Measurements from ENCODE around the gene JAML.

JAML gene

GRCh38 chr11:118224511-118225188 is at the start of gene JAML:
Gene JAML, minus strand, starts transcription at chr11:118225011. Its CDS starts 10,145 bp downstream, at chr11:118214866.
- H3K4me3 ChIP-seq (ENCODE audit: low read depth, low read length), result no peak within 1 kb of the TSS
- TF ChIP-seq CTCF (IDR thresholded peaks at IDR 0.05; ENCODE audit: insufficient read depth, low read depth, low read length, missing control alignments), result no peak
- DNase-seq (ENCODE audit: low read depth), result peak; percentile 77

GRCh38 chr11:118274186-118274585 is 49.4 kb upstream of the JAML start:
- TF ChIP-seq CTCF (IDR thresholded peaks at IDR 0.05; ENCODE audit: insufficient read depth, low read depth, low read length, missing control alignments), result no peak
- no peak overlapping the region for H3K4me3 ChIP-seq (ENCODE audit: low read depth, low read length)
- DNase-seq (ENCODE audit: low read depth), result no peak

GRCh38 chr11:118272001-118272400 is 47.2 kb upstream of the JAML start:
- H3K4me3 ChIP-seq (ENCODE audit: low read depth, low read length), result no peak overlapping the region
- TF ChIP-seq CTCF (IDR thresholded peaks at IDR 0.05; ENCODE audit: insufficient read depth, low read depth, low read length, missing control alignments), result no peak
- no peak for DNase-seq (ENCODE audit: low read depth)

- no peak for TF ChIP-seq CTCF (IDR thresholded peaks at IDR 0.05; ENCODE audit: insufficient read depth, low read depth, low read length, missing control alignments)
- no peak for DNase-seq (ENCODE audit: low read depth)
These were observed 42.7 kb upstream of the JAML start for GRCh38 chr11:118267486-118267885.

GRCh38 chr11:118265954-118266353 is 41.1 kb upstream of the JAML start:
- no peak for DNase-seq (ENCODE audit: low read depth)
- no peak for TF ChIP-seq CTCF (IDR thresholded peaks at IDR 0.05; ENCODE audit: insufficient read depth, low read depth, low read length, missing control alignments)
- H3K4me3 ChIP-seq (ENCODE audit: low read depth, low read length), result no peak overlapping the region

More at GRCh38 chr11:118267486-118267885, 42.7 kb upstream of the JAML start:
- no peak overlapping the region for H3K4me3 ChIP-seq (ENCODE audit: low read depth, low read length)

- no peak for TF ChIP-seq CTCF (IDR thresholded peaks at IDR 0.05; ENCODE audit: insufficient read depth, low read depth, low read length, missing control alignments)
- DNase-seq (ENCODE audit: low read depth), result no peak
- H3K4me3 ChIP-seq (ENCODE audit: low read depth, low read length), result no peak overlapping the region
These were observed 40.0 kb upstream of the JAML start for GRCh38 chr11:118264569-118265465.
